CD4-positive, alpha-beta T cell treated with Interleukin-17A for 4 hours (primary cell): Measurements from ENCODE around the gene RARB.

ENCODE experiments used
- DNase-seq: peaks from one replicate; pipeline ENCODE4 v3.0.0-alpha.2; 2020; ENCODE audit warnings: mixed read lengths

Gene RARB

GRCh38 chr3:25619382-25619781 lies 191.3 kb downstream of the RARB start:
- no peak for DNase-seq

- no peak for DNase-seq
Measured at GRCh38 chr3:25620493-25620892, 192.4 kb downstream of the RARB start.

DNA sequence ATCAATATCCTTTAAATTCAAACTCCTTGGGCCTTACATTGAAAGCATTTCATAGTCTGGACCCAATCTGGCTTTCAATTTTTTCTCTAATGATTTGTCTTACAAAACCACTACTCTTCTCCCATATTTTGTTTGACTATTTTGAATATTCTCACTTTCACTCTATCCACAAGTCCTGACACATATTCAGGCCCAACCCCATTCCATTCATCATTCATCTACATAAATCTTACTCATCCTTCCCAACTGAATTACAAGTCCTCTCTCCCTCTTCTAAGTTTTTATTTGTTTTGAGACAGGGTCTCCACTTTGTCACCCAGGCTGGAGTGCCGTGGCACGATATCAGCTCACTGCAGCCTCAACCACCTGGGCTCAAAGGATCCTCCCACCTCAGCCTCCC lies 193.0 kb downstream of the RARB start:
- DNase-seq = no peak

DNA sequence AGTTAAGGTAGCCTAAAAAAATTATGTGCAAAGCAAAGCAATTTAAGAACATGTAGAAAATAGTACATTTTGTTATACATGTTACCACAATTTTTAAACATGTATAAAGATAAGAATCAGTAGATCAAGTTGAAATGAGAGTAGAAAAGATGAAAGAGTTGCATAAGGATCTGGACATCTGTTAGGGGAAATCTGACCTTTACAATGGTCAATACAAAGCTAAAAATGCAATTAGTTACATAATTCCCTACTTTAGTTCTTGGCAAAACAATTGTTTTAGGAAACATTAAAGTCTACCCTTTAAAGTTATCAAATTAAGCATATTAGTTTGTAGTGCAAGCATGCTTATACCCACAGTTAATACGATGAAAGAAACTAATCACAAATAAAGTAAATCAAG lies 203.9 kb downstream of the RARB start:
- DNase-seq = no peak

DNA sequence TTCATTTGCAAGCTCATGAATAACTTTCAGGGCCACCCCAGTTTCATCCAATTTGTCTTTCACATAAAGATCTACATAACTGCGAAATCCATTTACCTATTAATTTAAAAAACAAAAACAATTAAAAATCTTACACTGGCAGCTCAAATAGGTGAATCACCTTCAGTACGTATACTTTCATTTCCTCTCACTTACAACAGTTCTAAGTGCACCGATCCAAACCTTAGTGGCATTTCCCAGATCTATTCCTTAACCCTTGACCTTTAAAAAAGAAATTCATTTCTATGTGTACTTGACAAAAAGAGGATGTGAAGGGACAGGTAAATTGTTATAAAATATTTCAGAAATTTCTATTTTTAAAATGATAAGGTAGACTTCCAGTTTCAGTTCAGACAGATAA lies 205.9 kb downstream of the RARB start:
- no peak for DNase-seq

GRCh38 chr3:25635038-25635437 lies 207.0 kb downstream of the RARB start:
- no peak for DNase-seq
